AG09319 (cell line): ENCODE results near the gene C3.
"Not testable (repeated sequence)": the region's sequence is repeated elsewhere in the genome, so short reads cannot be mapped to it uniquely, and the experiment has no call there.

Experiments
- DNase-seq: peaks from one replicate; pipeline ENCODE4 v3.0.0-alpha.2; 2010; ENCODE audit warnings: low read depth; ENCODE audit errors: extremely low read depth
- CTCF ChIP-seq: IDR thresholded peaks from 2 replicates; pipeline ENCODE4 v1.5.1; 2011; ENCODE audit warnings: low read depth, mild to moderate bottlenecking, inconsistent platforms, low read length, moderate library complexity

Gene C3

GRCh38 chr19:6676288-6676687 lies 44.2 kb downstream of the C3 start:
- DNase-seq: no peak
- TF ChIP-seq CTCF: no peak

GRCh38 chr19:6674868-6675305 lies 45.6 kb downstream of the C3 start:
- no peak for TF ChIP-seq CTCF

GRCh38 chr19:6674408-6674807 lies 46.0 kb downstream of the C3 start:
- DNase-seq: not testable (repeated sequence)

More at GRCh38 chr19:6674868-6675305, 45.6 kb downstream of the C3 start:
- peak; percentile 12 for DNase-seq

- no peak for DNase-seq
- no peak for TF ChIP-seq CTCF
Measured at GRCh38 chr19:6672693-6673290, 47.7 kb downstream of the C3 start.

GRCh38 chr19:6671960-6672359 lies 48.5 kb downstream of the C3 start:
- no peak for TF ChIP-seq CTCF
- DNase-seq: no peak

GRCh38 chr19:6668691-6669090 lies 51.8 kb downstream of the C3 start:
- DNase-seq: no peak
- no peak for TF ChIP-seq CTCF

- no peak for DNase-seq
- TF ChIP-seq CTCF: no peak
Measured at GRCh38 chr19:6667114-6667627, 53.3 kb downstream of the C3 start.

- TF ChIP-seq CTCF: no peak
- DNase-seq: no peak
Measured at GRCh38 chr19:6664916-6665315, 55.5 kb downstream of the C3 start.
